Dendritic cell treated with granulocyte-macrophage colony-stimulating factor and Interleukin-4, amounts not matched to agents 40 ng/mL and 50 ng/mL, for 4 days (primary cell): ENCODE results near the gene USP46.

Source experiments
- H3K27ac Mint-ChIP-seq: one replicate; pipeline ENCODE4 v1.8.0; 2022; ENCODE audit warnings: mild to moderate bottlenecking, mixed read lengths
- H3K27me3 Mint-ChIP-seq: one replicate; pipeline ENCODE4 v1.8.0; 2022; ENCODE audit warnings: mild to moderate bottlenecking, mixed read lengths
- H3K36me3 Mint-ChIP-seq: one replicate; pipeline ENCODE4 v1.8.0; 2022; ENCODE audit warnings: low read depth, mixed read lengths
- H3K4me1 Mint-ChIP-seq: one replicate; pipeline ENCODE4 v1.8.0; 2022; ENCODE audit warnings: low read depth, mixed read lengths
- H3K4me3 Mint-ChIP-seq: one replicate; pipeline ENCODE4 v1.8.0; 2022; ENCODE audit warnings: mild to moderate bottlenecking, moderate library complexity, mixed read lengths
- H3K9me3 Mint-ChIP-seq: one replicate; pipeline ENCODE4 v1.8.0; 2022; ENCODE audit warnings: mixed read lengths
- intact Hi-C: fragments of 100-400 bp; cut with micrococcal nuclease; formaldehyde crosslinking; loops from one replicate; pipeline ENCODE4 v1.15.0; 2022

USP46 gene

GRCh38 chr4:52645300-52645699 is 13.8 kb downstream of the USP46 start:
- no peak overlapping the region for H3K27ac Mint-ChIP-seq
- no peaks in the 10 kb centered on the region for H3K9me3 Mint-ChIP-seq
- H3K4me3 Mint-ChIP-seq: no peak overlapping the region
- intact Hi-C loops: no loop called here
- H3K27me3 Mint-ChIP-seq: no peaks in the 10 kb centered on the region
- no peaks in the 10 kb centered on the region for H3K36me3 Mint-ChIP-seq
- peaks cover 21% of the 10 kb centered on the region for H3K4me1 Mint-ChIP-seq

GRCh38 chr4:52643785-52644244 is 15.3 kb downstream of the USP46 start:
- no peaks in the 10 kb centered on the region for H3K36me3 Mint-ChIP-seq
- H3K27ac Mint-ChIP-seq: no peak overlapping the region
- no peaks in the 10 kb centered on the region for H3K9me3 Mint-ChIP-seq
- no peak overlapping the region for H3K4me3 Mint-ChIP-seq
- H3K27me3 Mint-ChIP-seq: no peaks in the 10 kb centered on the region
- intact Hi-C loops: no loop called here
- peaks cover 18% of the 10 kb centered on the region for H3K4me1 Mint-ChIP-seq

GRCh38 chr4:52643190-52643589 is 15.9 kb downstream of the USP46 start:
- Mint-ChIP-seq H3K4me3 (no peak overlapping the region), H3K36me3 (no peaks in the 10 kb centered on the region), H3K9me3 (no peaks in the 10 kb centered on the region), H3K27me3 (no peaks in the 10 kb centered on the region), H3K27ac (no peak overlapping the region), H3K4me1 (peaks cover 16% of the 10 kb centered on the region)
- intact Hi-C loops: no loop called here

- Mint-ChIP-seq H3K4me1 (peaks cover 8% of the 10 kb centered on the region), H3K9me3 (no peaks in the 10 kb centered on the region), H3K27ac (no peak overlapping the region), H3K27me3 (no peaks in the 10 kb centered on the region), H3K36me3 (no peaks in the 10 kb centered on the region), H3K4me3 (no peak overlapping the region)
- intact Hi-C loops: no loop called here
These were observed 17.1 kb downstream of the USP46 start for GRCh38 chr4:52641854-52642563.

GRCh38 chr4:52640808-52641565 is 18.1 kb downstream of the USP46 start:
- no peaks in the 10 kb centered on the region for H3K27me3 Mint-ChIP-seq
- intact Hi-C loops: no loop called here
- H3K9me3 Mint-ChIP-seq: no peaks in the 10 kb centered on the region
- no peak overlapping the region for H3K4me3 Mint-ChIP-seq
- peaks cover 6% of the 10 kb centered on the region for H3K4me1 Mint-ChIP-seq
- no peak overlapping the region for H3K27ac Mint-ChIP-seq
- H3K36me3 Mint-ChIP-seq: no peaks in the 10 kb centered on the region

- Mint-ChIP-seq H3K27ac (no peak overlapping the region), H3K36me3 (no peaks in the 10 kb centered on the region), H3K27me3 (no peaks in the 10 kb centered on the region), H3K4me1 (peaks cover 15% of the 10 kb centered on the region), H3K4me3 (no peak overlapping the region), H3K9me3 (no peaks in the 10 kb centered on the region)
- intact Hi-C loops: no loop called here
These were observed 20.4 kb downstream of the USP46 start for GRCh38 chr4:52638717-52639116.

GRCh38 chr4:52637116-52637515 is 22.0 kb downstream of the USP46 start:
- Mint-ChIP-seq H3K36me3 (no peaks in the 10 kb centered on the region), H3K27me3 (no peaks in the 10 kb centered on the region), H3K27ac (no peak overlapping the region), H3K4me3 (no peak overlapping the region), H3K4me1 (peaks cover 15% of the 10 kb centered on the region), H3K9me3 (no peaks in the 10 kb centered on the region)
- intact Hi-C loops: no loop called here

- Mint-ChIP-seq H3K4me3 (no peak overlapping the region), H3K36me3 (no peaks in the 10 kb centered on the region), H3K27me3 (no peaks in the 10 kb centered on the region), H3K9me3 (no peaks in the 10 kb centered on the region), H3K27ac (no peak overlapping the region), H3K4me1 (peaks cover 15% of the 10 kb centered on the region)
- intact Hi-C loops: no loop called here
These were observed 23.5 kb downstream of the USP46 start for GRCh38 chr4:52635560-52635959.

GRCh38 chr4:52635130-52635529 is 24.0 kb downstream of the USP46 start:
- Mint-ChIP-seq H3K4me1 (peaks cover 15% of the 10 kb centered on the region), H3K27ac (no peak overlapping the region), H3K9me3 (no peaks in the 10 kb centered on the region), H3K36me3 (no peaks in the 10 kb centered on the region), H3K27me3 (no peaks in the 10 kb centered on the region), H3K4me3 (no peak overlapping the region)
- intact Hi-C loops: no loop called here

GRCh38 chr4:52633846-52634245 is 25.3 kb downstream of the USP46 start:
- Mint-ChIP-seq H3K27me3 (no peaks in the 10 kb centered on the region), H3K36me3 (peaks cover 6% of the 10 kb centered on the region), H3K4me3 (no peak overlapping the region), H3K4me1 (peaks cover 20% of the 10 kb centered on the region), H3K27ac (no peak overlapping the region), H3K9me3 (no peaks in the 10 kb centered on the region)
- intact Hi-C loops: no loop called here

GRCh38 chr4:52628974-52629373 is 30.1 kb downstream of the USP46 start:
- intact Hi-C loops: no loop called here
- peaks cover 10% of the 10 kb centered on the region for H3K4me1 Mint-ChIP-seq
- no peak overlapping the region for H3K4me3 Mint-ChIP-seq
- no peaks in the 10 kb centered on the region for H3K9me3 Mint-ChIP-seq
- peaks cover 25% of the 10 kb centered on the region for H3K36me3 Mint-ChIP-seq
- H3K27ac Mint-ChIP-seq: no peak overlapping the region
- no peaks in the 10 kb centered on the region for H3K27me3 Mint-ChIP-seq

GRCh38 chr4:52628543-52628942 is 30.6 kb downstream of the USP46 start:
- intact Hi-C loops: no loop called here
- Mint-ChIP-seq H3K9me3 (no peaks in the 10 kb centered on the region), H3K27ac (no peak overlapping the region)

GRCh38 chr4:52627876-52628275 is 31.2 kb downstream of the USP46 start:
- Mint-ChIP-seq H3K9me3 (no peaks in the 10 kb centered on the region), H3K27ac (no peak overlapping the region), H3K36me3 (peaks cover 25% of the 10 kb centered on the region), H3K4me1 (peaks cover 10% of the 10 kb centered on the region), H3K4me3 (no peak overlapping the region), H3K27me3 (no peaks in the 10 kb centered on the region)
- intact Hi-C loops: no loop called here

More at GRCh38 chr4:52628543-52628942, 30.6 kb downstream of the USP46 start:
- Mint-ChIP-seq H3K4me3 (no peak overlapping the region), H3K4me1 (peaks cover 10% of the 10 kb centered on the region), H3K36me3 (peaks cover 25% of the 10 kb centered on the region), H3K27me3 (no peaks in the 10 kb centered on the region)

GRCh38 chr4:52625216-52625615 is 33.9 kb downstream of the USP46 start:
- intact Hi-C loops: no loop called here
- peaks cover 10% of the 10 kb centered on the region for H3K4me1 Mint-ChIP-seq
- no peaks in the 10 kb centered on the region for H3K27me3 Mint-ChIP-seq
- no peaks in the 10 kb centered on the region for H3K9me3 Mint-ChIP-seq
- H3K27ac Mint-ChIP-seq: no peak overlapping the region
- peaks cover 25% of the 10 kb centered on the region for H3K36me3 Mint-ChIP-seq
- no peak overlapping the region for H3K4me3 Mint-ChIP-seq
